ENCODE results near the gene HAUS3.

The HAUS3 gene

DNA sequence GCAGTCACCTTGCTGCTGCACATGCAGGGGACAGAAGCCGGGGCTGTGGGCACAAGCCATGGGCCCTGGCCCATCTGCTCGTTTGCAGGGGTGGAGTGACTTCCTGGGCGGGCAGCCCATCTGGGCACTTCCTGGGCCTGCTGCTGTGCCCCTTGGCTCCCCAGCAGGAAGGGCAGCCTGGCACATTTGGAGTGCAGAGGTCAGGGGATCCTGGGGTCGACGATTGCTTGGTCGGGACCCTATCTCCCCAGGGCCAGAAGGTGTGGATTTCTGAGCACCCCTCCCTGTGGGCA, 30.9 kb upstream of the HAUS3 start:
- Histone ChIP-seq H3K4me3 (ENCODE audit: low read length) (no peak overlapping the region), H3K9ac (ENCODE audit: low read length) (no peak overlapping the region), H3K27ac (ENCODE audit: low read depth, low read length) (no peak overlapping the region), H3K27me3 (ENCODE audit: control insufficient read depth, insufficient read depth, low read length) (no peaks in the 10 kb centered on the region), H3K36me3 (ENCODE audit: control insufficient read depth, insufficient read depth, low read length) (peaks cover 2% of the 10 kb centered on the region), H3K4me1 (ENCODE audit: control insufficient read depth, insufficient read depth, low read length) (no peaks in the 10 kb centered on the region)

DNA sequence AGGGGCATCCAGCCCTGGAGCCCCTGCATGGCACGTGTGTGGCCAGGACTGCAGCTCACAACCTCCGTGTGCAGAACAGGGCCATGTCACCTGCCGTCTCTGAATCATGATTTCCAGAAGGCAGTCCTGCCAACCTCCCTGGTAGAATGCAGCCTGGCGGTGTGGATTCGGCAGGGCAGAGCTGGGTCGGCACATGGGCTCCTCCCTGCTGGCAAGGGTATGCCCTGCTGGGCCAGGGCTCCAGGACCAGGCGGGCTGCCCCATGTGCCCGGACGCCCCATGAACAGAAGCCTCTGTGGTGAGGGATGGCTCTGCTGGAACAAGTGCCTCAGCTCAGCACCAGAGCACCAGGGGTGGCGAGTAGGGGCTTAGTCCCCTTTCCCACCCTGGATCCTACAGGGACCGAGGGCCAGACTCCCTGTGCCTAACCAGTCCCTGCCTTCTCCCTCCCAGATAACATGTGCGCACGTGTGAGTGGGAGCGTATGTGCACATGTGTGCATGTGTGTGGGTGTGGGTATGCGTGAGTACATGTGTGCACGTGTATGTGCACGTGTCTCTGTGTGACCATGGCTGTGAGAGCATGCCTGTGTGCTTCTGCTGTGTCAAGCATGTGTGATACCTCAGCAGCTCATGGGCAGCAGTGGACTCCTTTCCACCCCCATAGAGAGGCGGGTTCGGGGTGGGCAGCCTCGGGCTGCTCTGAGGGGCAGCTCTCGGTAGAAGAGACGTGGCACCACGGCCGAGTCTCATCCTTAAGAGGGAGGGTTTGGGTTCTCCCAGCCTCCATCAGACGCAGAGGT, 30.3 kb upstream of the HAUS3 start:
- peaks cover 2% of the 10 kb centered on the region for H3K36me3 ChIP-seq (ENCODE audit: control insufficient read depth, insufficient read depth, low read length)
- H3K27ac ChIP-seq (ENCODE audit: low read depth, low read length): no peak overlapping the region
- H3K4me3 ChIP-seq (ENCODE audit: low read length): no peak overlapping the region
- H3K9ac ChIP-seq (ENCODE audit: low read length): no peak overlapping the region
- H3K27me3 ChIP-seq (ENCODE audit: control insufficient read depth, insufficient read depth, low read length): no peaks in the 10 kb centered on the region
- no peaks in the 10 kb centered on the region for H3K4me1 ChIP-seq (ENCODE audit: control insufficient read depth, insufficient read depth, low read length)

DNA sequence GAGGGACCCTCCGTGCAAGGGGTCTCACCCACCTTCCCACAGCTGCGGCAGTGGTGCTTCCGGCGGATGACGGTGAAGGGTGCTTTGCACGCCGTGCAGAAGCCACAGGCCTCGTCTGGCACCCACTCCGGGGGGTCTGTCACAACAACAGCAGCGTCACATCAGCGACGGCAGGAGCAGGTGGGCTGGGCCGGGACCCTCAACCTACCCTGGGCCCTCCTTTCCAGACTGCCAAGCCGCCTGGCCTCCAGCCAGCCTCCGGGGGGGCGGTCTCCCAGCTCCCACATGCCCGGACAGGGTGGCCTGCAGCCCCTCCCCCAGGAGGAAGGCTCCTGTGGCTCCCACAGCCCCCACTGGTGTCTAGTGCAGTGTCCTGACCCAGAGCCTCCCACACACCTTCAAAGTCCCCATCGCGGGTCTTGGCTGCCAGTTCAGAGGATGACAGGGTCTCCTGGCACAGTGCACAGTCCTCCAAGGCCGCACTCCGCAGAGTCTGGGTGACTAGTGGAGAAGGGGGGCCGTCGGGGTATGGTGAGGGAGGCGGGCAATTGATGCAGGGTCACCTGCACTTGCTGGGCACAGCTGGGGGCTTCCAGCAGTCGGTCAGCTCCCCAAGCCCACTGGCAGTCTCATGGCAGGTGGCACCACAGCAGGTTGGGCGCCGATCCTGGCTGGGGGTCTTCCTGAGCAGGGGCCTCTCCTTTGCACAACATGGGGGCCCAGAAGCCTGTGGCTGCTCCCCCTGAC, 29.5 kb upstream of the HAUS3 start:
- H3K4me3 ChIP-seq (ENCODE audit: low read length): no peak overlapping the region

DNA sequence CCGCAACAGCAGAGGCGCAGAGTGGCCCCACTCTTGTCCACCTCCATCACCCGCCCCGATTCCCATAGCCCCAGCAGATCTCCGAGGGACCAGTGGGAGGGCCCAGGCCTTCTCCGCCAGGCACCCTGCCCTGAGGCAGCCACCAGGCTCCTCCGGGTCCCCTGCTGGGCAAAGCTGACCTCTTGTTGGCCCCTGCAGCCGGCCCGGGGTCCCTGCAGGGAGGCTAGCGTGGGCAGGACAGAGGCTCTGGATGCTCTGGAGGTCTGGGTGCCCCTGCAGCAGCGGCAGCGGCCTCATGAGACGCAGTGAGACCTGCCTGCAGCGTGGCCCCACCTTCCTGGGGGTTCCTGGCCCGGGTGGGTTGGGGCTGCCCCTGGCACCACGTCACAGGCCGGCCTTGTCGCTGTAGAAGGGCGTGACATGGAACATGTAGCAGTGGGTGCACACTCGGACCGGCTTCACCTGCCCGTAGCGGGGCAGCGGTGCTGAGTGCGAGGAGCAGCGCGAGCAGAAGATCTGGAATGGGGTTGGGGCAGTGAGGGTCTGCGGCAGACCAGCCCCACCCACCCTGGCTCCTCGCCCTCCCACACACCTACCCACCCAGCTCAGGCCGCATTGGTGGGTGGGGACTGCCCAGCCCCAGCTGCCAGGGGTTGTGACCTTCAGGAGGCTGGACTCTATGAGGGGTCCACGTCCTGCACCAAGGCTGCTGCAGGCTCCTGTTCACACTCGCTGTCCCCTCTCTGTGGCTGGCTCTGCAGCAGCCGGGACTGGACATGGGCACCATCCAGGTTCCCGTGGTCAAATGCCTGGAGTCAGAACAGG, 28.6 kb upstream of the HAUS3 start:
- no peak overlapping the region for H3K27ac ChIP-seq (ENCODE audit: low read depth, low read length)
- H3K36me3 ChIP-seq (ENCODE audit: control insufficient read depth, insufficient read depth, low read length): peaks cover 2% of the 10 kb centered on the region
- H3K9ac ChIP-seq (ENCODE audit: low read length): no peak overlapping the region
- H3K4me3 ChIP-seq (ENCODE audit: low read length): no peak overlapping the region
- H3K4me1 ChIP-seq (ENCODE audit: control insufficient read depth, insufficient read depth, low read length): peaks cover 12% of the 10 kb centered on the region
- no peaks in the 10 kb centered on the region for H3K27me3 ChIP-seq (ENCODE audit: control insufficient read depth, insufficient read depth, low read length)

More for the DNA sequence above, 29.5 kb upstream of the HAUS3 start:
- Histone ChIP-seq H3K27me3 (ENCODE audit: control insufficient read depth, insufficient read depth, low read length) (no peaks in the 10 kb centered on the region), H3K4me1 (ENCODE audit: control insufficient read depth, insufficient read depth, low read length) (peaks cover 5% of the 10 kb centered on the region), H3K27ac (ENCODE audit: low read depth, low read length) (no peak overlapping the region), H3K9ac (ENCODE audit: low read length) (no peak overlapping the region), H3K36me3 (ENCODE audit: control insufficient read depth, insufficient read depth, low read length) (peaks cover 2% of the 10 kb centered on the region)

DNA sequence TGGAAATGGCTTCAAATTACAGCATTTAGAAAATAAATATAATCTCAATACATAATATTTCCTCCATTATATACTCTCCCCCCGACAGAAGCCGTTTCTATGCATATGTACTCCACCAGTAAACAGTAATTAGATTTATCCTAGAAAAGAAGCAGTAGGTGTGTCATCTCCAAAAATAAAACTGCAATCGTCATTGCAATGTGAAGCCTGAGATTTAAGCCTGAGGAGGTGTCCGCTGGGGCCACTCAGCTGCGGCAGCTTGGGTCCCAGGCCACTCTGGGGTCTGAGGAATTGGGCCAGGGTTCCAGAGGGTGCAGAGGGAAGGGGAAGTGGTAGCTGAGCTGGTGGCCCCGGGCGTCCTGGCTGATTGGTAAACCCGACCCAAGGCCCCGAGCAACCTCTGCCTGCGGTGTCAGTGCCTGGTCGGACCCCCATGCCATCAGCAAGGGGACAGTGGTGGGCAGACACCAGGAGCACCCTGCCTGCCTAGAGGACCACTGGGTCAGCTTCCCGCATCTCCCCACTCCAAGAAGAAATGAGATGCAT, 27.8 kb upstream of the HAUS3 start:
- H3K9ac ChIP-seq (ENCODE audit: low read length): no peak overlapping the region
- H3K27me3 ChIP-seq (ENCODE audit: control insufficient read depth, insufficient read depth, low read length): no peaks in the 10 kb centered on the region
- no peak overlapping the region for H3K27ac ChIP-seq (ENCODE audit: low read depth, low read length)
- H3K4me1 ChIP-seq (ENCODE audit: control insufficient read depth, insufficient read depth, low read length): peaks cover 14% of the 10 kb centered on the region
- H3K36me3 ChIP-seq (ENCODE audit: control insufficient read depth, insufficient read depth, low read length): peaks cover 2% of the 10 kb centered on the region
- H3K4me3 ChIP-seq (ENCODE audit: low read length): no peak overlapping the region

DNA sequence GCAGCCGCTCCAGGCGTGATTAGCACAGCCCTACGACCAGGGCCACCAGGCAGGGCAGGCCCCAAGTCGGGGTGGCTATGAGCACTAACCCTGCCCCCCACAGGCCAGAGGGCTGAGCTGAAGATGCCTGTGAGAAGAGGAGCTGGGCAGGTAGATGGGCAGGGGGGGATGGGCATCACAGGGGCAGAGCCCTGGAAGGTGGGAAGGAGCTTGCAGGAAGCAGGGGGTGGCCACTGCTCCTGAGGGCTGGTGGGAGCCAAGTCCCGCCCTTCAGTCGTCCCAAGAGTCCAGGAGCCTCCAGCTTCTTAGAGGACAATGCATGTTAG, 27.2 kb upstream of the HAUS3 start:
- peaks cover 14% of the 10 kb centered on the region for H3K4me1 ChIP-seq (ENCODE audit: control insufficient read depth, insufficient read depth, low read length)
- no peak overlapping the region for H3K9ac ChIP-seq (ENCODE audit: low read length)
- no peak overlapping the region for H3K27ac ChIP-seq (ENCODE audit: low read depth, low read length)
- no peaks in the 10 kb centered on the region for H3K27me3 ChIP-seq (ENCODE audit: control insufficient read depth, insufficient read depth, low read length)
- no peak overlapping the region for H3K4me3 ChIP-seq (ENCODE audit: low read length)
- H3K36me3 ChIP-seq (ENCODE audit: control insufficient read depth, insufficient read depth, low read length): peaks cover 2% of the 10 kb centered on the region

DNA sequence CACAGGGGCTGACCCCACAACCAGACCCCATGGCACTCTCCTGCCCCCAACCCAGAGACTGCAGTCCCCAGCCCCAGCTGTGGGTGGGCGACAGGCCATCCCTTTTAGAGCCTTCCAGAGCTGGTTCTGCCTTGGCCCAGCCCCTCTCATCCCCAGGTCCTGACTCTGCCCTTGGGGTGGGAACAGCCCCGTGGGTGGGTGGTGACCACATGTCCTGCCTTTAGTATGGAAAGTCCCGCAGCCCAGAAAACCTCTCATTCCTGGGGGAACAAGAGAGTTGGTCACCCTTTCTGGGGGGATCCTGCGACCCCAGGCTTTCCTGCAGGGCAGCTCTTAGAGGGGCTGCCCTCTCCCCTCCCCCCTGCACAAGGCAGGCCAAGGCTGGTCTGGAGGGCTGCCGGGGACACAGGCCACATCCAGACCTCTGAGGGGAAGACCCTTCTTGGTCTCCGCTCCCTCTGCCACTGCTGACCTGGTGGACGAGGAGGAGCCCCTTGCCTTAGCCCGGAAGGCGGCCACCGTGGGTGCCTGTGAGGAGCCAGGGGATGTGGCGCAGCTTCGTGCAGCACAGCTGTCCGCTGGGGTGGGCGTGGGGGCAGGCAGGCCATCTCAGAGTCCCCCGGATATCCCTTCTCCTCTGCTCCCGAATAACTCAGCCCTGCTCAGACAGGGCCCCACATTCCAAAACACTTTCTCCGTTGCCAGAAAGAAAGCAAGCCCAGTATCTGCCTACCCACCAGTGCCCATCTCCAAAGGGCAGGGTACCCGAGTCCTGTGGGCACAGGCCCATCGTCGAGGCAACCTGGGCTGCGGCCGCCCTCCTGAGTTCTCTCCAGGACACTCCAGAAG, 26.7 kb upstream of the HAUS3 start:
- no peak overlapping the region for H3K4me3 ChIP-seq (ENCODE audit: low read length)
- H3K27ac ChIP-seq (ENCODE audit: low read depth, low read length): no peak overlapping the region
- peaks cover 2% of the 10 kb centered on the region for H3K36me3 ChIP-seq (ENCODE audit: control insufficient read depth, insufficient read depth, low read length)
- H3K4me1 ChIP-seq (ENCODE audit: control insufficient read depth, insufficient read depth, low read length): peaks cover 15% of the 10 kb centered on the region
- no peaks in the 10 kb centered on the region for H3K27me3 ChIP-seq (ENCODE audit: control insufficient read depth, insufficient read depth, low read length)
- H3K9ac ChIP-seq (ENCODE audit: low read length): no peak overlapping the region

DNA sequence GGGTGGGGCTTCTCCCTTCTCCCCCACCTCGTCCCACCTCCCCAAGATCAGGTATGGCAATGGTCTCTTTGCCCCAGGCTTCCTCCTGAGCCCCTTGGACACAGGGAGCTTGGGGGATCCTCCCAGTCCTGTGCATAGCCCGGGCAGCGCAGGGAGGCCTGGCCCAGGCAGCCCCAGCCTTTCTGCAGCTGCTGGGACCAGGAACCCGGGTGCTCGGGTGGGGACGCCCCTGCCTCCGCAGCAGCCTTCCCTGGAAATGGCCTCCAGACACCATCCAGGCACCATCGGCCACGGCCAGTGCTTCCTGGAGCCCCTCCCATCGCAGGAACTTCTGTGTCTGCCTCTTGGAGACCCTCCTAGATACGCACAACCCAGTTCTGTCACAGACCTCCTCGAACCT, 25.9 kb upstream of the HAUS3 start:
- no peak overlapping the region for H3K27ac ChIP-seq (ENCODE audit: low read depth, low read length)
- H3K36me3 ChIP-seq (ENCODE audit: control insufficient read depth, insufficient read depth, low read length): peaks cover 2% of the 10 kb centered on the region
- H3K4me1 ChIP-seq (ENCODE audit: control insufficient read depth, insufficient read depth, low read length): peaks cover 18% of the 10 kb centered on the region
- no peak overlapping the region for H3K4me3 ChIP-seq (ENCODE audit: low read length)
- H3K9ac ChIP-seq (ENCODE audit: low read length): no peak overlapping the region
- no peaks in the 10 kb centered on the region for H3K27me3 ChIP-seq (ENCODE audit: control insufficient read depth, insufficient read depth, low read length)

DNA sequence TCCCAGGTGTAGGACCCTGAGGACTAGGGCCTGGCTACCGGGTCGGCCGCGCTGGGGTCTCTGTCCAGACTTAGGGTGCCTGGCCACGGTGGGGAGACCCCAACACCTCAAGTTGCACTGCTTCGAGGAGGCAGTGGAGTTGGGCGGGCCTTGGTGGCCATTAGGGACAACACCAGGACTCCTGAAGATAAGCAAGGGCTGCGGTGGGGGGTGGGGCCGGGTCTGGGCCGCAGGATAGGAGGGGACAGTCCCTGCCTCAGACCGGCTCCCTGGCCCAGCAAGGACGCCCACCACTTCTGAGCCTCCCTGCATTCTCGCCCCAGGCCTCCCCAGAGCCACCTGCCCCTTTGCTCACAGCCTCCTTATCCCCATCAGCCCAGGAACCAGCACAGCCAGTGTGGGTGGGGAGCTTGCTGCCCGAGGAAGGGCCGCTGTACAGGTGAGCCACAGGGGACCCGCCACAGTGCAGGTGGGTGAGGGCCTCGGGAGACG, 25.4 kb upstream of the HAUS3 start:
- H3K27me3 ChIP-seq (ENCODE audit: control insufficient read depth, insufficient read depth, low read length): no peaks in the 10 kb centered on the region
- no peak overlapping the region for H3K9ac ChIP-seq (ENCODE audit: low read length)
- H3K27ac ChIP-seq (ENCODE audit: low read depth, low read length): no peak overlapping the region
- H3K4me3 ChIP-seq (ENCODE audit: low read length): no peak overlapping the region
- peaks cover 1% of the 10 kb centered on the region for H3K36me3 ChIP-seq (ENCODE audit: control insufficient read depth, insufficient read depth, low read length)
- H3K4me1 ChIP-seq (ENCODE audit: control insufficient read depth, insufficient read depth, low read length): peaks cover 18% of the 10 kb centered on the region

DNA sequence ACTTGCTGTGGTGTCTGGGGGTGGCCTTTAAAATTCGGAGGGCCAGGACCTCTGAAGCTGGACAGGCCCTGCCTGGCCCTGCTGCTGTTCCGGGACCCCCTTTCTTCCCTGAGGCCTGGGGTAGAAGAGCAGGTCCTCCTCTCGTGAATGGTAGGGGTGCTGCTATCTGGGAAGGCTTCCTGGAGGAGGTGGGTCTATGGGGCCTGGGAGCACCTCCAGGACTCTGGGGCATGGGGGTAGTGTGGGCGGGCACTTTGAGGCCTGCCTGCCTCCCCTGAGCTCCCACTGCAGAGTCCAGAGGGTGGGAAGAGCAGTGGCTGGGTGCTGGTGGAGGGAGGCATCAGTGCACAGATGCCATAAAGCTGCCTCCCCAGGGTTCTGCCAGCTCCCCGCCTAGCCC, 24.9 kb upstream of the HAUS3 start:
- Histone ChIP-seq H3K27ac (ENCODE audit: low read depth, low read length) (peak overlapping the region; percentile 32), H3K4me1 (ENCODE audit: control insufficient read depth, insufficient read depth, low read length) (peaks cover 18% of the 10 kb centered on the region), H3K4me3 (ENCODE audit: low read length) (no peak overlapping the region), H3K36me3 (ENCODE audit: control insufficient read depth, insufficient read depth, low read length) (no peaks in the 10 kb centered on the region), H3K27me3 (ENCODE audit: control insufficient read depth, insufficient read depth, low read length) (no peaks in the 10 kb centered on the region), H3K9ac (ENCODE audit: low read length) (no peak overlapping the region)

DNA sequence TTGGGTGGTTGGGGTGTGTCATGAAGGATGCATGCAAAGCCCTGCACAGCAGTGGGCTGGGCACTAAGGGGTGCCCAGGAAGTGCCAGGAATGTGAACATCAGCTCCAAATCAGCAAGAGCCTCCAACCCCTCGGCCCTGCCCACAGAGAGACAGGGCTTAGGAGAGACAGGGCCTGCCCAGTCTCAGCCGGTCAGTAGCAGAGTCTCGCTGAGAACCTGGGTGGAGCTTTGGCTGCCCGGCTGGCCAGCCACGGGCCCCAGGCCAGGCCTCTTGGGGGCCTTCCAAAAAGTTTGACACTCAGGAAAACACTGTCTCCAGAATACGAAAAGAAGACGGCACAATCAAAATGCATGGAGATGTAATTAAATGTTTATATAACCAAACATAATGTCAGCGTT, 24.3 kb upstream of the HAUS3 start:
- no peak overlapping the region for H3K4me3 ChIP-seq (ENCODE audit: low read length)
- H3K36me3 ChIP-seq (ENCODE audit: control insufficient read depth, insufficient read depth, low read length): no peaks in the 10 kb centered on the region
- no peak overlapping the region for H3K9ac ChIP-seq (ENCODE audit: low read length)
- H3K4me1 ChIP-seq (ENCODE audit: control insufficient read depth, insufficient read depth, low read length): peaks cover 18% of the 10 kb centered on the region
- no peaks in the 10 kb centered on the region for H3K27me3 ChIP-seq (ENCODE audit: control insufficient read depth, insufficient read depth, low read length)
- peak overlapping the region; percentile 76 for H3K27ac ChIP-seq (ENCODE audit: low read depth, low read length)

Measured in rectal smooth muscle tissue (tissue), 1 donor.